ENCODE results near the gene HYAL3. TPM values are rescaled to one million over a fixed set of nuclear protein-coding genes. Genes with fewer than 3 reads are reported as not detected.

HYAL3 gene
- total and polyA plus RNA-seq, 2 of the 8 experiments (the other 6 are each of a cell fraction or from before 2014, with no cell fraction given) = 3.2 to 12.2 TPM

DNA sequence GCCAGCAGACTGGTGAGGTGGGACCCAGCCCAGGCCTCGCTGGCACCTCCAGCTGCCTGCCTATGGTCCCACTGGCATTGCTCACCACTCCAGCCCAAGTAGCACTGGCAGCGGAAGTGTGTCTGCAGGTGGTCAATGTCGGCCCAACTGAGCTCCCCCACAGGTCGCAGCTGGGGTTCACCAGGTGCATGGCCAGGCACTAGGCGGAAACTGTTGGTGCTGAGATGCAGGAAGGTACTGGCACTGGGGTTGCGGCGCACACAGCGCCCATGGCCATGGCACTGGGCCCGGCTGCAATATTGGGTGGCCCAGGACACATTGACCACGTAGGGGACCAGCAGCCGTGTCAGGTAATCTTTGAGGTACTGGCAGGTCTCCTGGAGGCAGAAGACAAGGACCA lies 19.0 kb upstream of the HYAL3 start:
- H3K14ac ChIP-seq (ENCODE audit: insufficient read length) = no peak overlapping the region
- H2BK12ac ChIP-seq (ENCODE audit: low read depth, low read length) = no peak overlapping the region
- no peak overlapping the region for H2BK5ac ChIP-seq (ENCODE audit: low read depth, low read length)
- peaks cover 0 to 25% of the 10 kb centered on the region in 2 experiments; a peak in 3 of 4 replicates for H3K79me2 ChIP-seq (ENCODE audit: control insufficient read depth in 1 of 2, insufficient read depth in 2 of 2, low read length in 2 of 2)
- H2BK120ac ChIP-seq (replicated peaks; ENCODE audit: low read depth, low read length) = no peak overlapping the region
- H3K4ac ChIP-seq (replicated peaks; ENCODE audit: insufficient read length, low read depth, low read length) = no peak overlapping the region
- no peak overlapping the region for H3K4me2 ChIP-seq (ENCODE audit: insufficient read depth in 1 of 2, low read depth in 2 of 2, low read length in 2 of 2)
- H3K23ac ChIP-seq (ENCODE audit: insufficient read length) = no peak overlapping the region
- CTCF ChIA-PET (ENCODE audit: partially characterized antibody) = interaction anchor here (0.6 to 3.9 kb wide), 8 partner anchors 10 to 139 kb away, joined by 3 to 17 read pairs (median 4); partner anchors contain the start of genes HYAL1 and TUSC2
- H2AK5ac ChIP-seq (ENCODE audit: low read depth, low read length) = no peak overlapping the region
- peaks cover 0 to 22% (median 16%) of the 10 kb centered on the region in 4 experiments; a peak in 6 of 7 replicates for H3K4me1 ChIP-seq (replicated peaks in 1 of 4; ENCODE audit: control insufficient read depth in 3 of 4, insufficient read depth in 4 of 4, low read length in 3 of 4)
- FAIRE-seq (no peak), DNase-seq (ENCODE audit: low read depth in 1 of 2, low spot score in 2 of 2) (no peak)
- H4K20me1 ChIP-seq (replicated peaks in 1 of 2; ENCODE audit: control insufficient read depth in 1 of 2, insufficient read depth in 2 of 2, low read length in 2 of 2) = peaks cover 19 to 35% of the 10 kb centered on the region in 2 experiments
- peaks cover 17% of the 10 kb centered on the region for H3K23me2 ChIP-seq (ENCODE audit: low read depth, low read length)
- H4K91ac ChIP-seq (replicated peaks; ENCODE audit: insufficient read length, low read length) = no peak overlapping the region
- no peak overlapping the region for H3K4me3 ChIP-seq (ENCODE audit: extremely low read depth in 1 of 4, insufficient read depth in 2 of 4, low read depth in 3 of 4, low read length in 4 of 4)
- no peak overlapping the region for H3K18ac ChIP-seq (ENCODE audit: extremely low read depth, low read length)
- H2BK15ac ChIP-seq (ENCODE audit: low read length) = 0 out of 2 replicates have a peak overlapping the region, but pooled peaks have one; percentile 10
- TF ChIP-seq TAF1 (IDR thresholded peaks at IDR 0.05; ENCODE audit: low read depth, low read length) (no peak), TAF7 (optimal IDR thresholded peaks at IDR 0.05; ENCODE audit: borderline replicate concordance, low read depth, low read length) (no peak), EGR1 (IDR thresholded peaks at IDR 0.05; ENCODE audit: borderline replicate concordance, low read depth, low read length) (no peak), BACH1 (IDR thresholded peaks at IDR 0.05; ENCODE audit: low read length) (no peak), USF2 (IDR thresholded peaks at IDR 0.05; ENCODE audit: low read length) (no peak), SIRT6 (IDR thresholded peaks at IDR 0.05; ENCODE audit: low read length) (no peak), KDM5A (IDR thresholded peaks at IDR 0.05; ENCODE audit: low read length) (no peak), POU5F1 (IDR thresholded peaks at IDR 0.05; ENCODE audit: low read depth, low read length) (no peak), GABPA (IDR thresholded peaks at IDR 0.05; ENCODE audit: borderline replicate concordance, insufficient read depth, low read length) (no peak), PHF8 (conservative IDR thresholded peaks at IDR 0.05; ENCODE audit: low read depth, low read length) (no peak), CBX8 (IDR thresholded peaks at IDR 0.05; ENCODE audit: borderline replicate concordance, low read depth, low read length) (no peak), ASH2L (IDR thresholded peaks at IDR 0.05; ENCODE audit: low read length) (no peak), RAD21 (IDR thresholded peaks at IDR 0.05 in 1 of 2, conservative IDR thresholded peaks at IDR 0.05 in 1 of 2; ENCODE audit: low read depth in 2 of 2, low read length in 2 of 2) (no peak)
- no peak overlapping the region for H3K27ac ChIP-seq (ENCODE audit: low read depth, low read length)
- 95% methylated on average over 11 of the region's 11 CpGs; no CpG with 5 or more reads in 1 of the 2 experiments for WGBS, 2 experiments (ENCODE audit: extremely low coverage in 1 of 2, insufficient coverage in 1 of 2, insufficient read length in 1 of 2, insufficient replicate concordance in 2 of 2, low coverage in 1 of 2, low lambda C conversion rate in 2 of 2, missing lambda C conversion rate in 1 of 2)
- H2BK20ac ChIP-seq (ENCODE audit: low read length) = no peak overlapping the region
- H3K56ac ChIP-seq (replicated peaks; ENCODE audit: insufficient read length, low read depth, low read length) = no peak overlapping the region
- H3K79me1 ChIP-seq (ENCODE audit: low read depth, low read length) = peaks cover 20% of the 10 kb centered on the region
- H4K5ac ChIP-seq (ENCODE audit: insufficient read length, low read depth, low read length) = no peak overlapping the region
- 0 out of 2 replicates have a peak overlapping the region, but pooled peaks have one; percentile 7 for H4K8ac ChIP-seq (ENCODE audit: extremely low read depth, insufficient read depth, low read length)
- H3K36me3 ChIP-seq (ENCODE audit: control insufficient read depth in 2 of 4, insufficient read depth in 4 of 4, low read length in 3 of 4) = peaks cover 16 to 34% (median 28%) of the 10 kb centered on the region in 4 experiments
- POLR2A ChIA-PET (ENCODE audit: partially characterized antibody) = interaction anchor here (0.7 to 12.6 kb wide), 6 partner anchors 12 to 34 kb away, joined by 3 to 149 read pairs (median 6); partner anchors contain the start of genes HYAL1, HYAL3, IFRD2 and NAA80
- no peaks in the 10 kb centered on the region for H3K27me3 ChIP-seq (replicated peaks in 1 of 4; ENCODE audit: control insufficient read depth in 3 of 4, extremely low read depth in 1 of 4, insufficient read depth in 3 of 4, low read length in 3 of 4)
- no peak overlapping the region for H2AFZ ChIP-seq (ENCODE audit: low read length)
- H3K9me3 ChIP-seq (ENCODE audit: insufficient read depth in 2 of 2, low read depth in 1 of 2, low read length in 1 of 2) = no peaks in the 10 kb centered on the region; a peak in 1 of 4 replicates
- no peak overlapping the region for H3K9ac ChIP-seq (replicated peaks in 1 of 4; ENCODE audit: extremely low read depth in 1 of 4, low read depth in 3 of 4, low read length in 3 of 4)

Data from H1 (cell line).